Adrenal gland (tissue), 12 donors: ENCODE measurements around the gene IPO13. TPM values are rescaled to one million over a fixed set of nuclear protein-coding genes. Genes with fewer than 3 reads are reported as not detected.

Source experiments
- DNase-seq, 7 donors: peaks; one replicate each; pipeline ENCODE4 v3.0.0-alpha.2; 2019 to 2020
- H3K27ac ChIP-seq, 5 donors: fragments of 200-600 bp; sonication (generic) in 4 of 5; 1 replicate in 3 of 5; 2 replicates in 2 of 5; pipeline versions ENCODE4 v1.5.1 to v1.8.0; 2016 to 2020; ENCODE audit warnings: mild to moderate bottlenecking in 1 of 5
- H3K27me3 ChIP-seq: fragments of 200-600 bp; 2 replicates; pipeline ENCODE4 v1.8.0; 2021
- H3K36me3 ChIP-seq, 2 donors: fragments of 200-600 bp; replicated peaks in 1 of 2; 1 replicate in 1 of 2; 2 replicates in 1 of 2; pipeline versions ENCODE4 v1.5.1 to v1.8.0; 2018 to 2022
- H3K4me1 ChIP-seq, 2 donors: fragments of 200-600 bp; replicated peaks in 1 of 2; 1 replicate in 1 of 2; 2 replicates in 1 of 2; pipeline versions ENCODE4 v1.5.1 to v1.8.0; 2018 to 2021
- H3K4me3 ChIP-seq, 4 donors: fragments of 200-600 bp; sonication (generic) in 3 of 4; one replicate each; pipeline ENCODE4 v1.5.1; 2016 to 2018
- H3K9me3 ChIP-seq, 3 donors: fragments of 200-600 bp; sonication (generic) in 1 of 3; replicated peaks in 1 of 3; 1 replicate in 2 of 3; 2 replicates in 1 of 3; pipeline versions ENCODE4 v1.5.1 to v1.8.0; 2016 to 2021
- POLR2A ChIP-seq, 2 donors: fragments of 450-650 bp; IDR thresholded peaks; one replicate each; pipeline ENCODE4 v1.6.1; 2017; ENCODE audit warnings: antibody characterized with exemption in 2 of 2, mild to moderate bottlenecking in 2 of 2, moderate library complexity in 1 of 2
- WGBS, 4 donors: extraction: QIAGEN DNeasy Blood & Tissue Kit in 2 of 4; methylation state at CpG; one replicate each; pipeline versions ENCODE4 v1.1.5 to v1.1.7; 2013 to 2017; 5-methylcytosine and 5-hydroxymethylcytosine counted together
- intact Hi-C, 2 donors: fragments of 100-400 bp; cut with DNase I; formaldehyde crosslinking; loops; one replicate each; pipeline versions ENCODE4 v1.14.1 to v1.15.0; 2022 to 2023
- polyA plus RNA-seq, 3 donors: library from polyadenylated mRNA; stranded (reverse); fragments of 200-250 nt in 2 of 3; fragments of 350-450 nt in 1 of 3; fragmentation: Illumina TruSeq in 1 of 3; extraction: RNeasy Lipid Tissue Mini Kit (QIAGEN cat#74804) in 1 of 3; gene quantifications; one replicate each; pipeline ENCODE4 v1.2.3, GENCODE V29; 2013 to 2014
- total RNA-seq, 9 donors: library from RNA; depleted of rRNA in 4 of 9; stranded (reverse); fragments of >200 nt in 4 of 9; fragments of 120-200 nt in 1 of 9; fragmentation: NEBNext Ultra II Directional in 1 of 9; extraction: Animal tissue kit (Norgen Biotek cat#: 25700) in 1 of 9; gene quantifications; one replicate each; pipeline versions ENCODE4 v1.1.0 to v1.2.4, GENCODE V29; 2013 to 2023
- TF ChIP-seq, protein P1 (sequence below), 6 experiments: fragments of 450-650 bp in 4 of 6; fragments of 200-600 bp in 2 of 6; sonication (generic) in 1 of 6; IDR thresholded peaks; 1 replicate in 5 of 6; 2 replicates in 1 of 6; pipeline versions ENCODE4 v1.5.1 to v1.8.0; 2016 to 2021; ENCODE audit warnings: antibody characterized with exemption in 6 of 6, mild to moderate bottlenecking in 2 of 6, moderate library complexity in 1 of 6
- donor health status: healthy with polysubstance abuse.
- donor health status: Bipolar disorder and iron deficiency.
- donor health status: DM: yes; HTN: yes; CAD: no.
- donor health status: DM: no; HTN: no; CAD: no.
- donor health status: DM: no; HTN: no; CAD: no.
- donor health status: DM: yes; HTN: yes; CAD: no.

Gene IPO13
- total and polyA plus RNA-seq, 12 donors = 32.2 to 78.1 (median 37.8) TPM

DNA sequence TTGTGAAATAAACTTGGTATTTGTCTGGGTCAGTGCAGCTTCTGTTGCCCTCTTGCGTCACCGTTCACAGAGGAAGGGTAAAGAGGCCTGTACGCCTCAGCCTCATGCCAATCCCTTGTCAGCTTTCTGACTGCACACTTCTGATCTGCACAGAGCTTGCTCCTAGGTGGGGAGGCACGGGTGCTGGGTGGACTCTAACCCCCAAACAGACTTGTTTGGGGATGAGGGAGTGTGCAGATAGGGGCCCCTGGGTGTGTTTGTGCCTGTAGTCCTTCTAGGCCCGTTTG, 31.5 kb downstream of the IPO13 start:
- TF ChIP-seq, protein P1, sequence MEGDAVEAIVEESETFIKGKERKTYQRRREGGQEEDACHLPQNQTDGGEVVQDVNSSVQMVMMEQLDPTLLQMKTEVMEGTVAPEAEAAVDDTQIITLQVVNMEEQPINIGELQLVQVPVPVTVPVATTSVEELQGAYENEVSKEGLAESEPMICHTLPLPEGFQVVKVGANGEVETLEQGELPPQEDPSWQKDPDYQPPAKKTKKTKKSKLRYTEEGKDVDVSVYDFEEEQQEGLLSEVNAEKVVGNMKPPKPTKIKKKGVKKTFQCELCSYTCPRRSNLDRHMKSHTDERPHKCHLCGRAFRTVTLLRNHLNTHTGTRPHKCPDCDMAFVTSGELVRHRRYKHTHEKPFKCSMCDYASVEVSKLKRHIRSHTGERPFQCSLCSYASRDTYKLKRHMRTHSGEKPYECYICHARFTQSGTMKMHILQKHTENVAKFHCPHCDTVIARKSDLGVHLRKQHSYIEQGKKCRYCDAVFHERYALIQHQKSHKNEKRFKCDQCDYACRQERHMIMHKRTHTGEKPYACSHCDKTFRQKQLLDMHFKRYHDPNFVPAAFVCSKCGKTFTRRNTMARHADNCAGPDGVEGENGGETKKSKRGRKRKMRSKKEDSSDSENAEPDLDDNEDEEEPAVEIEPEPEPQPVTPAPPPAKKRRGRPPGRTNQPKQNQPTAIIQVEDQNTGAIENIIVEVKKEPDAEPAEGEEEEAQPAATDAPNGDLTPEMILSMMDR (IDR thresholded peaks at IDR 0.05) = no peak
- TF ChIP-seq POLR2A (IDR thresholded peaks at IDR 0.05) = no peak
- Histone ChIP-seq H3K27ac (peak overlapping the region in 1 of 5 donors; percentile 11), H3K27me3 (no peaks in the 10 kb centered on the region), H3K36me3 (peaks cover 0 to 20% of the 10 kb centered on the region in 2 donors), H3K4me1 (peaks cover 18 to 46% of the 10 kb centered on the region in 2 donors), H3K9me3 (no peaks in the 10 kb centered on the region), H3K4me3 (no peak overlapping the region)
- 66 to 79% (median 71%) methylated on average over 5 of the region's 5 CpGs for WGBS, 4 donors
- no peak for DNase-seq
- intact Hi-C loops = no loop called here

DNA sequence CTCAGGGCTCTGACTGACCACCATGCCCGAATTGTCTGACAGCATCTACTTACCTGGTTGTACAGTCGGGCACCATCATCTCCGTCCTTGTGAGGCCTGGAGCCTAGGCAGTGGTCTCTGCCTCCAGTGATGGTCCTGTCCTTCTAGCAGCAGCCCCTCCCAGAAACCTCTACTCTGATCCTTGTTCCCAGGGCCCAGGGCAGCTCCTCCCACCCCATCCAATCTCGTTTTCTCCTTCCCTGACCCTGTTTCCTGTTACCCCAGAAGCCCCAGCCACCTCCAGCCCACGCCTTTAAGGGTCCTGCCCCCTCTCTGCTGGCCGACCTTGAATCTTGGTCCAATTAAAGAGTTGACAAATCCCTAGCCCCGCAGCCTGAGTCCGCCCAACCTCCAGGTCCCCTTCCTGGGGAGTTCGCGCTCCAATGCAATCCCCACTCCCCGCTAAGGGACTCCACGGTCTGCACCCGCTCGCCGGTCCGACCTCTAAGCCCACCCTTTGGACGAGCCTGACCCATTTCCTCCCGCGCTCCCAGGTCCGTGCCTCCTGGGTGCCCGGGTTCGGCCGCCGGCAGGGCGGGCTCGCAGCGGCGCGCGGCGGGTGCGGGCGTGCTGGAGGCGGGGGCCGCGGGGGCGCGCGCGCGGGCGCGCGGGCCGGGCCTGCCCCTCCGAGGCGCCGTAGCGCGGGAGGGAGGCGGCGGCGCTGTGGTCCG, 32.0 kb downstream of the IPO13 start, which contains the start of gene B4GALT2:
B4GALT2 (plus strand) TSS at position 660 of the 710 bp plus-strand sequence. CDS start 1,951 bp downstream, outside the sequence.
- H3K27me3 ChIP-seq = no peaks in the 10 kb centered on the region
- intact Hi-C loops = no loop called here
- no peaks in the 10 kb centered on the region for H3K9me3 ChIP-seq
- peak in 3 of 7 donors; percentile 29 to 50 (median 33) for DNase-seq
- H3K27ac ChIP-seq = peak within 1 kb of the TSS in 1 of 5 donors; percentile 31
- WGBS, 4 donors = 6 to 17% (median 10%) methylated on average over 14 to 54 of the region's 54 CpGs
- no peak for TF ChIP-seq POLR2A (IDR thresholded peaks at IDR 0.05)
- TF ChIP-seq, protein P1 (IDR thresholded peaks at IDR 0.05) = no peak
- H3K4me3 ChIP-seq = peak within 1 kb of the TSS in 2 of 4 donors; percentile 72 to 88
- H3K36me3 ChIP-seq = peaks cover 0 to 20% of the 10 kb centered on the region in 2 donors
- peaks cover 18 to 46% of the 10 kb centered on the region in 2 donors for H3K4me1 ChIP-seq

DNA sequence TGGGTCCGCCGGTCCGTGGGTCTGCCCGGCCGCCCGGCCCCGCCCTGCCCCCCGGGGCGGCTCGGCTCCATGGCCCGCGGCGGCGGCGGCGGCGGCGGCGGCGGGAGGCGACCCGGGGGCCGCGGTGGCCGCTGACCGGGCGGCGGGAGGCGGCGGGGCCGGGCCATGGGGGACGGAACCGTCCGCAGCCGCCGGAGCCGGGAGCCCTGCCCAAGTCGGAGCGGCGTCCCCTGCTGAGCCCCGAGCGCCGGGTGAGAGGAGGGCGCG, 32.4 kb downstream of the IPO13 start:
- Histone ChIP-seq H3K36me3 (peaks cover 0 to 20% of the 10 kb centered on the region in 2 donors), H3K9me3 (no peaks in the 10 kb centered on the region), H3K4me1 (peaks cover 18 to 41% of the 10 kb centered on the region in 2 donors), H3K27ac (peak overlapping the region in 1 of 5 donors; percentile 26), H3K27me3 (no peaks in the 10 kb centered on the region), H3K4me3 (peak overlapping the region in 2 of 4 donors; percentile 72 to 88)
- DNase-seq = no peak
- TF ChIP-seq, protein P1 (IDR thresholded peaks at IDR 0.05) = no peak
- no peak for TF ChIP-seq POLR2A (IDR thresholded peaks at IDR 0.05)
- intact Hi-C loops = no loop called here
- WGBS, 4 donors = 0 to 1% (median 0%) methylated on average over 4 to 32 of the region's 45 CpGs; no CpG with 5 or more reads in 1 of the 4 donors

DNA sequence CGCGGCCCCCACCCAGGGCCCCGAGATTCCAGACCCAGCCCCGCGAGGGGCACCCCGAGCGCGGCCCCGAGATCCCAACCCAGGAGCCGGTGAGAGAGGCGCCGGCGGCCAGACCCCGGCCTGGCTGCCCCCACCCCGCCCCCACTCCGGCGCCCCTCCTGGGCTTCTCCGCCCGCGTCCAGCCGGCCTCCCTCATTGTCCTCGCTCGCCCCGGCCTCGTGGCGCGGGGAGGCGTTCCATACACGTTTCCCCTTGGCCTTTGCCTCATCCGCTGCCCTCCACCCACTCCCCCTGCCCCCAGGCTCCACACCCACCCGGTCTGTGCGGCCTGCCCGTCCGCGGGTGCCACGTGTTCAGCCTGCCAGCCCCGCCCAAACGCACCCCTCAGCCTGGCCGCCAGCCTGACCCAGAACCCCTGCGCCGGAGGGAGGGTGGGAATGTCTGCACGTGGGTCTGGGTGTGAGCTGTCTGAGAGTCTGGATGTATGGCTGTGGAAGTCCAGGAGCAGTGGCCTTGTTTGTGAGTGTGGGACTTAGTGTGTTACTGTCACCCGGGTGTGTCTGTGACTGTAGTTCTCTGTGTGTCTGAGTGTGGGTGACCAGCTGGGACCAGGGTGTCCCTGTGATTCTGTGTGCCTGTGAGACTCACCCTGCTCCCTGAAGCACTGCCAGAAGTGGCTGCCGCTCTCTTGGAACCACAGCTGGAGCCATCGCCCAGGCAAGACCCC, 32.9 kb downstream of the IPO13 start:
- H3K27ac ChIP-seq = peak overlapping the region in 1 of 5 donors; percentile 26
- peak; percentile 49 to 70 (median 56) for DNase-seq
- H3K9me3 ChIP-seq = no peaks in the 10 kb centered on the region
- H3K36me3 ChIP-seq = peaks cover 0 to 20% of the 10 kb centered on the region in 2 donors
- H3K4me3 ChIP-seq = peak overlapping the region in 2 of 4 donors; percentile 72 to 88
- no peak for TF ChIP-seq POLR2A (IDR thresholded peaks at IDR 0.05)
- TF ChIP-seq, protein P1 (IDR thresholded peaks at IDR 0.05) = no peak
- H3K4me1 ChIP-seq = peaks cover 18 to 40% of the 10 kb centered on the region in 2 donors
- intact Hi-C loops = no loop called here
- H3K27me3 ChIP-seq = no peaks in the 10 kb centered on the region
- whole genome bisulfite sequencing, 4 donors = 0 to 3% (median 2%) methylated on average over 1 to 45 of the region's 45 CpGs
